GM18907 (cell line): ENCODE data around the gene GPR39.

Source experiments
- ATAC-seq: cut with Tn5 transposase; IDR thresholded peaks from one replicate; pipeline ENCODE4 v1.9.1; 2021; ENCODE audit warnings: mild to moderate bottlenecking, moderate library complexity; ENCODE audit not compliant: unreplicated experiment

Gene GPR39

GRCh38 chr2:132668189-132668823, 251.7 kb downstream of the GPR39 start:
- no peak for ATAC-seq

- ATAC-seq: no peak
These were observed 252.6 kb downstream of the GPR39 start for GRCh38 chr2:132668987-132669907.

GRCh38 chr2:132669908-132670495, 253.4 kb downstream of the GPR39 start, which contains the start of gene LYPD1:
LYPD1 (minus strand) TSS chr2:132670205; CDS start chr2:132669932, 273 bp downstream.
- no peak for ATAC-seq

- ATAC-seq: no peak
These were observed 254.0 kb downstream of the GPR39 start for GRCh38 chr2:132670496-132671150.

GRCh38 chr2:132671151-132671835, 254.7 kb downstream of the GPR39 start:
- no peak for ATAC-seq

- no peak for ATAC-seq
These were observed 260.4 kb downstream of the GPR39 start for GRCh38 chr2:132676999-132677398.

- no peak for ATAC-seq
These were observed 261.1 kb downstream of the GPR39 start for GRCh38 chr2:132677661-132678060.

- ATAC-seq: no peak
These were observed 261.9 kb downstream of the GPR39 start for GRCh38 chr2:132678483-132678882.

GRCh38 chr2:132680544-132680943, 263.9 kb downstream of the GPR39 start:
- ATAC-seq: no peak

- ATAC-seq: no peak
These were observed 265.2 kb downstream of the GPR39 start for GRCh38 chr2:132681766-132682165.

GRCh38 chr2:132690664-132691303, 274.2 kb downstream of the GPR39 start:
- no peak for ATAC-seq

GRCh38 chr2:132691556-132691955, 275.0 kb downstream of the GPR39 start:
- ATAC-seq: no peak

- ATAC-seq: no peak
These were observed 276.2 kb downstream of the GPR39 start for GRCh38 chr2:132692816-132693215.
